Measurements from ENCODE around the gene ZNF561. TPM values are rescaled to one million over a fixed set of nuclear protein-coding genes. Genes with fewer than 3 reads are reported as not detected.

Gene ZNF561
- total and polyA plus RNA-seq, 8 donors, result 40.1 to 73.4 (median 59.8) TPM

GRCh38 chr19:9566729-9567128 is 54.3 kb downstream of the ZNF561 start:
- DNase-seq (no peak), ATAC-seq (no peak)
- H3K27ac ChIP-seq, result no peak overlapping the region
- peaks cover 18 to 99% of the 10 kb centered on the region in 2 donors for H3K36me3 ChIP-seq
- TF ChIP-seq CTCF (IDR thresholded peaks at IDR 0.05), result no peak
- intact Hi-C loops (cut with DNase I), result no loop called here
- H3K4me1 ChIP-seq, result no peaks in the 10 kb centered on the region
- H3K27me3 ChIP-seq, result no peaks in the 10 kb centered on the region
- H3K9me3 ChIP-seq, result peaks cover 16 to 100% of the 10 kb centered on the region in 2 donors
- H3K4me3 ChIP-seq, result no peak overlapping the region

GRCh38 chr19:9565900-9566705 is 54.9 kb downstream of the ZNF561 start:
- peaks cover 18 to 99% of the 10 kb centered on the region in 2 donors for H3K36me3 ChIP-seq

More at GRCh38 chr19:9565900-9566705, 54.9 kb downstream of the ZNF561 start:
- no peak for TF ChIP-seq CTCF (IDR thresholded peaks at IDR 0.05)
- H3K27me3 ChIP-seq, result no peaks in the 10 kb centered on the region
- H3K4me3 ChIP-seq, result no peak overlapping the region
- DNase-seq (no peak), ATAC-seq (no peak)
- H3K4me1 ChIP-seq, result no peaks in the 10 kb centered on the region
- intact Hi-C loops (cut with DNase I), result no loop called here
- H3K27ac ChIP-seq, result no peak overlapping the region
- H3K9me3 ChIP-seq, result peaks cover 11 to 100% of the 10 kb centered on the region in 2 donors

Other genes starting within 250 kb of the ZNF561 start
- gene ZNF266, start 185.7 kb downstream of the ZNF561 start, total RNA-seq, result 10 to 100 TPM; 15.4 to 16.2 TPM
- gene ZNF266, start 185.7 kb downstream of the ZNF561 start, polyA plus RNA-seq (ENCODE audit: insufficient read length in 6 of 6), result 10 to 100 TPM; 31.1 to 97.1 (median 55.1) TPM
- gene ZNF560, start 122.6 kb downstream of the ZNF561 start, total RNA-seq, result under 1 TPM; 0.13 to 0.15 TPM
- gene ZNF560, start 122.6 kb downstream of the ZNF561 start, polyA plus RNA-seq (ENCODE audit: insufficient read length in 6 of 6), result under 1 TPM; 0.14 to 0.59 (median 0.25) TPM
- 10 to 100 TPM; 16.1 to 18.3 TPM for gene ZNF426, start 82.6 kb downstream of the ZNF561 start, total RNA-seq
- gene ZNF426, start 82.6 kb downstream of the ZNF561 start, polyA plus RNA-seq (ENCODE audit: insufficient read length in 6 of 6), result 10 to 100 TPM; 20.2 to 27.1 (median 22.7) TPM
- gene ZNF121, start 36.7 kb downstream of the ZNF561 start, total RNA-seq, result 10 to 100 TPM; 24.4 to 34.1 TPM
- gene ZNF121, start 36.7 kb downstream of the ZNF561 start, polyA plus RNA-seq (ENCODE audit: insufficient read length in 6 of 6), result 10 to 100 TPM; 22.4 to 37.3 (median 27.7) TPM
- 10 to 100 TPM; 33.7 to 36.4 TPM for gene ZNF562, start 53.9 kb upstream of the ZNF561 start, total RNA-seq
- gene ZNF562, start 53.9 kb upstream of the ZNF561 start, polyA plus RNA-seq (ENCODE audit: insufficient read length in 6 of 6), result 10 to 100 TPM; 25.4 to 27.8 (median 27.3) TPM
- 10 to 100 TPM; 13.2 to 13.3 TPM for gene ZNF846, start 147.5 kb upstream of the ZNF561 start, total RNA-seq
- gene ZNF846, start 147.5 kb upstream of the ZNF561 start, polyA plus RNA-seq (ENCODE audit: insufficient read length in 6 of 6), result 10 to 100 TPM; 32.2 to 46.2 (median 39.5) TPM
- gene FBXL12, start 197.8 kb upstream of the ZNF561 start, total RNA-seq, result 10 to 100 TPM; 22.3 to 23.5 TPM
- gene FBXL12, start 197.8 kb upstream of the ZNF561 start, polyA plus RNA-seq (ENCODE audit: insufficient read length in 6 of 6), result 10 to 100 TPM; 32.3 to 40.5 (median 35.6) TPM
- gene UBL5, start 206.7 kb upstream of the ZNF561 start, total RNA-seq, result 100 to 1,000 TPM; 260 to 301 TPM
- 100 to 1,000 TPM; 220 to 251 (median 235) TPM for gene UBL5, start 206.7 kb upstream of the ZNF561 start, polyA plus RNA-seq (ENCODE audit: insufficient read length in 6 of 6)
- 10 to 100 TPM; 57.5 to 67.2 TPM for gene PIN1, start 214.1 kb upstream of the ZNF561 start, total RNA-seq
- gene PIN1, start 214.1 kb upstream of the ZNF561 start, polyA plus RNA-seq (ENCODE audit: insufficient read length in 6 of 6), result 10 to 100 TPM; 43.1 to 62.6 (median 52.6) TPM

All from left lung (tissue), 10 donors.